Ovary (tissue), 3 donors: ENCODE results near the gene ZNF500.

Experiments
- POLR2A ChIP-seq: fragments of 450-650 bp; IDR thresholded peaks from one replicate; pipeline ENCODE4 v1.6.1; 2017; ENCODE audit warnings: antibody characterized with exemption, mild to moderate bottlenecking, moderate library complexity
- TF ChIP-seq, protein P1 (sequence below), 3 donors: fragments of 450-650 bp in 2 of 3; fragments of 200-600 bp in 1 of 3; IDR thresholded peaks; one replicate each; pipeline versions ENCODE4 v1.5.1 to v1.8.0; 2016 to 2022; ENCODE audit warnings: antibody characterized with exemption in 3 of 3, mild to moderate bottlenecking in 1 of 3
- donor health status: DM: no; HTN: no; CAD: no.

DNA sequence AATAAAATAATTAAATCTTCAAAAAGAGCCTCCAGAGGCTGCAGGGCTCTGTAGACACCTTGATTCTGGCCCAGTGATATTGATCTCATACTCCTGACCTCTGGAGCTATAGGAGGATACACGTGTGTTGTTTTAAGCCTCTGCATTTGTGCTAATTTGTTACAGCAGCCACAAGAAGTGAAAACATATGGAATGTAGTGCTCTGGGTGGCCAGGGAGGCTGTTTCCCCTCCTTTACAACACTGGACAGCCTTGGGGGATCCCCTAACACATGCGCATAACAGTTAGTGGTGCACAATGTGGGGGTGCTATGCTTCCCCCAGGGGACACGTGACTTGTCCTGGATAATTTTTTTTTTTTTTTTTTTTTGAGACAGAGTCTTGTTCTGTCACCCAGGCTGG, 4.7 kb upstream of the ZNF500 start:
- TF ChIP-seq, protein P1, sequence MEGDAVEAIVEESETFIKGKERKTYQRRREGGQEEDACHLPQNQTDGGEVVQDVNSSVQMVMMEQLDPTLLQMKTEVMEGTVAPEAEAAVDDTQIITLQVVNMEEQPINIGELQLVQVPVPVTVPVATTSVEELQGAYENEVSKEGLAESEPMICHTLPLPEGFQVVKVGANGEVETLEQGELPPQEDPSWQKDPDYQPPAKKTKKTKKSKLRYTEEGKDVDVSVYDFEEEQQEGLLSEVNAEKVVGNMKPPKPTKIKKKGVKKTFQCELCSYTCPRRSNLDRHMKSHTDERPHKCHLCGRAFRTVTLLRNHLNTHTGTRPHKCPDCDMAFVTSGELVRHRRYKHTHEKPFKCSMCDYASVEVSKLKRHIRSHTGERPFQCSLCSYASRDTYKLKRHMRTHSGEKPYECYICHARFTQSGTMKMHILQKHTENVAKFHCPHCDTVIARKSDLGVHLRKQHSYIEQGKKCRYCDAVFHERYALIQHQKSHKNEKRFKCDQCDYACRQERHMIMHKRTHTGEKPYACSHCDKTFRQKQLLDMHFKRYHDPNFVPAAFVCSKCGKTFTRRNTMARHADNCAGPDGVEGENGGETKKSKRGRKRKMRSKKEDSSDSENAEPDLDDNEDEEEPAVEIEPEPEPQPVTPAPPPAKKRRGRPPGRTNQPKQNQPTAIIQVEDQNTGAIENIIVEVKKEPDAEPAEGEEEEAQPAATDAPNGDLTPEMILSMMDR (IDR thresholded peaks at IDR 0.05): no peak
- no peak for TF ChIP-seq POLR2A
